HL-60 (cell line): ENCODE results near the gene ERH.

ENCODE experiments used
- POLR2AphosphoS5 ChIP-seq: IDR thresholded peaks from 2 replicates; pipeline ENCODE4 v1.6.1; 2012; ENCODE audit warnings: low read depth
- TF ChIP-seq, protein P1 (sequence below): IDR thresholded peaks from one replicate; pipeline ENCODE4 v1.5.1; 2011; ENCODE audit warnings: low read length, control low read depth, inconsistent platforms; ENCODE audit not compliant: insufficient read depth

DNA sequence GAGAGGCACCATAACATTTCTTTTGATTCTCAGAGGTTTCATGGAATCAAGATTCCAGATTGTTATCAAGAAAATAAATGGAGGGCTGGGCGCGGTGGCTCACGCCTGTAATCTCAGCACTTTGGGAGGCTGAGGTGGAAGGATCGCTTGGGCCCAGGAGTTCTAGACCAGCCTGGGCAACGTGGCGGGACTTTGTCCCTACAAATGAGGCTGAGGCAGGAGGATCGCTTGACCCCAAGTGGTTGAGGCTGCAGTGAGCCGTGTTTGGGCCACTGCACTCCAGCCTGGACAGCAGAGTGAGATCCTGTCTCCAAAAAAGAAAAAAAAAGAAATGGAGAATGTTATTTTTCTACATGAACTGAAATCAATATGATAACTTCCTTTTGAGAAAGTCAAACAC, 1.7 kb upstream of the ERH start:
- TF ChIP-seq, protein P1, sequence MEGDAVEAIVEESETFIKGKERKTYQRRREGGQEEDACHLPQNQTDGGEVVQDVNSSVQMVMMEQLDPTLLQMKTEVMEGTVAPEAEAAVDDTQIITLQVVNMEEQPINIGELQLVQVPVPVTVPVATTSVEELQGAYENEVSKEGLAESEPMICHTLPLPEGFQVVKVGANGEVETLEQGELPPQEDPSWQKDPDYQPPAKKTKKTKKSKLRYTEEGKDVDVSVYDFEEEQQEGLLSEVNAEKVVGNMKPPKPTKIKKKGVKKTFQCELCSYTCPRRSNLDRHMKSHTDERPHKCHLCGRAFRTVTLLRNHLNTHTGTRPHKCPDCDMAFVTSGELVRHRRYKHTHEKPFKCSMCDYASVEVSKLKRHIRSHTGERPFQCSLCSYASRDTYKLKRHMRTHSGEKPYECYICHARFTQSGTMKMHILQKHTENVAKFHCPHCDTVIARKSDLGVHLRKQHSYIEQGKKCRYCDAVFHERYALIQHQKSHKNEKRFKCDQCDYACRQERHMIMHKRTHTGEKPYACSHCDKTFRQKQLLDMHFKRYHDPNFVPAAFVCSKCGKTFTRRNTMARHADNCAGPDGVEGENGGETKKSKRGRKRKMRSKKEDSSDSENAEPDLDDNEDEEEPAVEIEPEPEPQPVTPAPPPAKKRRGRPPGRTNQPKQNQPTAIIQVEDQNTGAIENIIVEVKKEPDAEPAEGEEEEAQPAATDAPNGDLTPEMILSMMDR, result no peak
- no peak for TF ChIP-seq POLR2AphosphoS5
